GM19438 (cell line): ENCODE measurements around the gene STK10.

Experiments
- ATAC-seq: cut with Tn5 transposase; IDR thresholded peaks from one replicate; pipeline ENCODE4 v1.9.1; 2021; ENCODE audit warnings: low read depth; ENCODE audit not compliant: unreplicated experiment

STK10 gene

GRCh38 chr5:171992305-171992704 is 195.7 kb downstream of the STK10 start:
- no peak for ATAC-seq
